Liver (tissue), 9 donors: ENCODE data around the gene TUBB8. TPM values are rescaled to one million over a fixed set of nuclear protein-coding genes. Genes with fewer than 3 reads are reported as not detected.

Experiments
- DNase-seq: peaks from one replicate; pipeline ENCODE4 v3.0.0-alpha.2; 2017; ENCODE audit warnings: low spot score
- H3K27ac ChIP-seq, 2 donors: one replicate each; pipeline ENCODE4 v1.7.0; 2013; ENCODE audit warnings: inconsistent platforms in 2 of 2, low read length in 2 of 2, control low read depth in 1 of 2, low read depth in 1 of 2, mild to moderate bottlenecking in 1 of 2
- H3K27me3 ChIP-seq, 4 donors: one replicate each; pipeline versions ENCODE4 v1.6.1 to v1.7.0; 2013; ENCODE audit warnings: low read length in 3 of 4, inconsistent platforms in 1 of 4, mild to moderate bottlenecking in 1 of 4, moderate library complexity in 1 of 4; ENCODE audit not compliant: control insufficient read depth in 4 of 4, insufficient read depth in 4 of 4
- H3K36me3 ChIP-seq, 4 donors: one replicate each; pipeline versions ENCODE4 v1.6.1 to v1.7.0; 2013; ENCODE audit warnings: low read length in 3 of 4, mild to moderate bottlenecking in 3 of 4, low read depth in 1 of 4, moderate library complexity in 1 of 4; ENCODE audit not compliant: control insufficient read depth in 4 of 4, insufficient read depth in 3 of 4
- H3K4me1 ChIP-seq, 4 donors: one replicate each; pipeline versions ENCODE4 v1.6.1 to v1.7.0; 2013; ENCODE audit warnings: low read length in 3 of 4, mild to moderate bottlenecking in 3 of 4, moderate library complexity in 1 of 4; ENCODE audit not compliant: control insufficient read depth in 4 of 4, insufficient read depth in 4 of 4
- H3K4me3 ChIP-seq, 3 donors: one replicate each; pipeline versions ENCODE4 v1.6.1 to v1.7.0; 2013; ENCODE audit warnings: low read length in 3 of 3, control low read depth in 1 of 3, low read depth in 1 of 3, mild to moderate bottlenecking in 1 of 3
- H3K9ac ChIP-seq, 2 donors: one replicate each; pipeline ENCODE4 v1.7.0; 2013; ENCODE audit warnings: low read length in 2 of 2, mild to moderate bottlenecking in 2 of 2, moderate library complexity in 2 of 2, control low read depth in 1 of 2, low read depth in 1 of 2
- H3K9me3 ChIP-seq, 4 donors: one replicate each; pipeline versions ENCODE4 v1.6.1 to v1.7.0; 2013; ENCODE audit warnings: low read length in 3 of 4; ENCODE audit not compliant: control insufficient read depth in 4 of 4
- ATF3 ChIP-seq: IDR thresholded peaks from 2 replicates; pipeline ENCODE4 v1.6.1; 2016; ENCODE audit warnings: antibody characterized with exemption
- CTCF ChIP-seq: fragments of 150-350 bp; IDR thresholded peaks from 2 replicates; pipeline ENCODE4 v1.5.1; 2017; ENCODE audit warnings: improper control_type of control experiment, low read depth, low read length; ENCODE audit not compliant: missing input control
- FOXA2 ChIP-seq: IDR thresholded peaks from 2 replicates; pipeline ENCODE4 v1.6.1; 2016; ENCODE audit warnings: antibody characterized with exemption
- GABPA ChIP-seq, 2 donors: IDR thresholded peaks in 1 of 2; conservative IDR thresholded peaks in 1 of 2; 2 replicates each; pipeline ENCODE4 v1.6.1; 2016; ENCODE audit warnings: antibody characterized with exemption in 2 of 2, mild to moderate bottlenecking in 1 of 2, moderate library complexity in 1 of 2
- HNF4G ChIP-seq: IDR thresholded peaks from 2 replicates; pipeline ENCODE4 v1.6.1; 2016; ENCODE audit warnings: antibody characterized with exemption
- JUND ChIP-seq, 2 donors: IDR thresholded peaks; 2 replicates each; pipeline ENCODE4 v1.6.1; 2016; ENCODE audit warnings: antibody characterized with exemption in 2 of 2
- MAX ChIP-seq: IDR thresholded peaks from 2 replicates; pipeline ENCODE4 v1.6.1; 2016; ENCODE audit warnings: antibody characterized with exemption
- NR2F2 ChIP-seq: IDR thresholded peaks from 2 replicates; pipeline ENCODE4 v1.6.1; 2016; ENCODE audit warnings: antibody characterized with exemption
- RAD21 ChIP-seq, 2 donors: IDR thresholded peaks; 2 replicates each; pipeline ENCODE4 v1.6.1; 2016; ENCODE audit warnings: antibody characterized with exemption in 2 of 2, mild to moderate bottlenecking in 2 of 2
- REST ChIP-seq: IDR thresholded peaks from 2 replicates; pipeline ENCODE4 v1.6.1; 2016; ENCODE audit warnings: antibody characterized with exemption, mild to moderate bottlenecking
- SP1 ChIP-seq: IDR thresholded peaks from 2 replicates; pipeline ENCODE4 v1.6.1; 2018; ENCODE audit warnings: antibody characterized with exemption, mild to moderate bottlenecking
- TAF1 ChIP-seq: conservative IDR thresholded peaks from 2 replicates; pipeline ENCODE4 v1.6.1; 2016; ENCODE audit warnings: antibody characterized with exemption, mild to moderate bottlenecking
- YY1 ChIP-seq: IDR thresholded peaks from 2 replicates; pipeline ENCODE4 v1.6.1; 2016; ENCODE audit warnings: antibody characterized with exemption, mild to moderate bottlenecking
- ZBTB33 ChIP-seq: IDR thresholded peaks from 2 replicates; pipeline ENCODE4 v1.6.1; 2016; ENCODE audit warnings: antibody characterized with exemption
- WGBS: extraction: QIAGEN DNeasy Blood & Tissue Kit; methylation state at CpG from one replicate; pipeline ENCODE4 v1.1.7; 2013; 5-methylcytosine and 5-hydroxymethylcytosine counted together
- polyA plus RNA-seq, 2 donors: library from polyadenylated mRNA; stranded (reverse) in 1 of 2; unstranded in 1 of 2; fragments of 200-250 nt in 1 of 2; fragments of >200 nt in 1 of 2; fragmentation: Nextera tagmentation in 1 of 2; extraction: Ambion mirVana in 1 of 2; gene quantifications; one replicate each; pipeline versions ENCODE4 v1.2.1 to v1.2.3, GENCODE V29; 2013 to 2015
- total RNA-seq, 2 donors: library from RNA; depleted of rRNA; stranded (reverse); fragments of >200 nt; gene quantifications; one replicate each; pipeline ENCODE4 v1.2.3, GENCODE V29; 2014
- donor health status: healthy.
- donor health status: healthy.
- donor health status: healthy.
- donor health status: healthy.
- donor health status: healthy.

TUBB8 gene
- total and polyA plus RNA-seq, 4 donors, result not detected

- H3K36me3 ChIP-seq, result no peaks in the 10 kb centered on the region
- no peak overlapping the region for H3K9ac ChIP-seq
- H3K9me3 ChIP-seq, result peaks cover 2 to 17% (median 3%) of the 10 kb centered on the region in 4 donors
- no peaks in the 10 kb centered on the region for H3K27me3 ChIP-seq
- no peaks in the 10 kb centered on the region for H3K4me1 ChIP-seq
- H3K27ac ChIP-seq, result no peak overlapping the region
- TF ChIP-seq TAF1, result no peak
- no peak for TF ChIP-seq FOXA2
- no peak for TF ChIP-seq MAX
- TF ChIP-seq CTCF, result no peak
- TF ChIP-seq SP1, result no peak
- no peak for TF ChIP-seq ATF3
- TF ChIP-seq HNF4G, result no peak
- TF ChIP-seq RAD21 (IDR thresholded peaks at IDR 0.05), result no peak
- TF ChIP-seq GABPA (IDR thresholded peaks at IDR 0.05 in 1 of 2, conservative IDR thresholded peaks at IDR 0.05 in 1 of 2), result no peak
- no peak for TF ChIP-seq JUND (IDR thresholded peaks at IDR 0.05)
- TF ChIP-seq YY1, result no peak
- DNase-seq, result no peak
- H3K4me3 ChIP-seq, result no peak overlapping the region
- WGBS, result 90% methylated on average over 4 of the region's 4 CpGs
These were observed 43.1 kb upstream of the TUBB8 start for GRCh38 chr10:92153-92552.

- 92% methylated on average over 8 of the region's 8 CpGs for WGBS
- Histone ChIP-seq H3K27me3 (no peaks in the 10 kb centered on the region), H3K9me3 (peaks cover 1 to 13% (median 3%) of the 10 kb centered on the region in 4 donors), H3K36me3 (no peaks in the 10 kb centered on the region), H3K4me3 (no peak overlapping the region), H3K27ac (no peak overlapping the region), H3K9ac (no peak overlapping the region), H3K4me1 (no peaks in the 10 kb centered on the region)
- DNase-seq, result no peak
- TF ChIP-seq TAF1 (no peak), CTCF (no peak), ZBTB33 (no peak), NR2F2 (no peak), ATF3 (no peak), MAX (no peak), GABPA (IDR thresholded peaks at IDR 0.05 in 1 of 2, conservative IDR thresholded peaks at IDR 0.05 in 1 of 2) (no peak), REST (no peak)
These were observed 42.2 kb upstream of the TUBB8 start for GRCh38 chr10:91313-91712.
